ENCODE results near the gene HOXC10. TPM values are rescaled to one million over a fixed set of nuclear protein-coding genes. Genes with fewer than 3 reads are reported as not detected.

The HOXC10 gene
- total RNA-seq, 1 experiment from 2014 or later, result 6.9 TPM

DNA sequence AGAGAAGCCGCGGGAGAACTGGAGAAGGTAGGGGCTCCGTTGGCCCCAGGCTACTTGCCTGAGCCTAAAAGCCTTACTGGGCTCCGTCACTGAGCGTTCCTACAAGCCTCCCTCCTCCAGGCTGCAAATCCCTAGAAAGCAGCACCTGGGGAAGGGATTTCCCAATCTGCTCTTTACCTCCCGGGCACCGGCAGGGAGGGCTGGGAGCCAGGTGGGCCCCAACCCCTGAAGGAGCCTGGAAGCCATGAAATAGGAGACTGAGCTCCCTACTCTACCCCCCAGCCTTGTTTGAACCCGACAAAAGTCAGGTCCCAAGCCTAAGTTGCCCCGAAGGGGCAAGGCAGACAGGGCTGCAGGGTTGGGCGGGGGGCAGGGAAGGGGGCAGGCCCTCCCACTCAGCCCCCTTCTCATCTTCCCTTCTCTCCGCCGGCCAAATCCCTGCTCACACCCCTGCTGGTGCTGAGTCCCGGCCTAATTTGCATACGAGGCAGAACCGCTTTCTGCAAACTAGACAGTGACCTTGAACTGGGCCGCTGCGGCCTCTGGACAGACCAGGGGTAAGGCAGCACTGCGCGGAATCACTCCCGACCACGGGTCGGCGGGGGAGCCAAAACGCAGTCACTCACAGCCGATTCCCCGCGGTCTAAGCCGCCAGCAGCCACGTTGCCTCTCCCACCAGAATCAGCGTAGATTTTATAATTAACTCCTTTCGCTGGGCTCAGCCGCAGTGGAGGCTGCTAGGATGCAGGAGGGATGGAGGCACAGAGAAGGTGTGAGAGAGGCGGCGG is 34.0 kb upstream of the HOXC10 start:
- no peak for DNase-seq (ENCODE audit: low read depth)

- DNase-seq (ENCODE audit: low read depth), result no peak
These were observed 33.2 kb upstream of the HOXC10 start for GRCh38 chr12:53951577-53952334.

- no peak for DNase-seq (ENCODE audit: low read depth)
These were observed 32.6 kb upstream of the HOXC10 start for GRCh38 chr12:53952335-53952694.

DNA sequence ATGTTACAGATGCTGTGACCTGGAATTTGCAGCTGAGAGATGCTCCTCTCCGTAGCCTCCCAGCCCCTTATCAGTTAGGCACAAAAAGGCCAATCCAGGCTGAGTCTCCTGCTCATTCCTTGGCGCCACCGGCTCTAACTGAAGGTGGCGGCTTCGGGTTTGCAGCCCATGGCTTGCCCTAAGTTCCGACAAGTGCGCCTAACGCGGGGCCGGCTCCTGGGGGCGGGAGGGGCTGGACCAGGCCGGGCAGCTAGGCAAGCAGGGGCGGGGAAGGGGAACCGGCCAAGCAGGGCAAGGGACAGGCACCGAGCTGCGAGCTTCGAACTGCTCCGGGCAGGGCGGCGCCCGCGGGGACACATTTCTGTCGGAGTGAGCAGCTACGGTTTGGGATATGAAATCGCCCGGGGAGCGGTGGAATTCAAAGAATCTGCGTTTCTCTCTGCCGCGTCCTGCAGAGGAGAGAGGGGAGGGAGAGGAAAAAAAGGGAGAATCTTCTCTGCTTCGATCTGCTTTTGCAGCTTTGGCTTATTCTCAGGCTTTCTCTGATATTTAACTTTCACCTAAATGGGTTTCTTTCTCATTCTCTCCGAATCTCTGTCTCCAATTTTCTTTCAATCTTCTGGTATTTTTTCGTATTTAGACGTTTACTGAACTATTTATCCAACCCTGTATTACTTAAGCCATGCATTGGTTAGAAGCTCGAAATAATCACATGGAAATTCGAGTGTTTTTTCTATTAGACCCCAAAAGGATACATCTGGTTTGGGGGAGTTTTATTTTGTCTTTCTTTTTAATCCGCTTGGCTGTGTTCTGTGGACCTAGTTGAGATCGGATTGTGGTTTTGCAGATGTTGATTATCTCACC is 31.8 kb upstream of the HOXC10 start:
- DNase-seq (ENCODE audit: low read depth), result no peak

- no peak for DNase-seq (ENCODE audit: low read depth)
These were observed 30.9 kb upstream of the HOXC10 start for GRCh38 chr12:53953831-53954693.

DNA sequence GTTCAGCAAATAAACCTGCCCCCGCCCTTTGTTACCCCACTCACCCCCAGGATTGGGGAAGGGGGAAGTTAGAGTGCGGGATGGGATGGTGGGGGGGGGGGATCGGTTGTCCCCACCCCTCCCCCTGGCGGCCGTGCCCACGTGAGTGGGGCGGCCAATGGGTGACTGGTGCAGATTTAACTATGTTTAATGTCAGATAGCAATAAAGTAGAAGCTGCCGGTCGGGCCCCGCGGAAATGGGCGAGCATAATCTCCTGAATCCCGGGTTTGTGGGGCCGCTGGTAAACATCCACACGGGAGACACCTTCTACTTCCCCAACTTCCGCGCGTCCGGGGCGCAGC is 30.3 kb upstream of the HOXC10 start, which contains the start of gene HOXC12:
Gene HOXC12, plus strand, starts transcription at position 210 of the 342 bp plus-strand sequence. Its CDS starts 27 bp downstream, at position 237.
- no peak for DNase-seq (ENCODE audit: low read depth)

GRCh38 chr12:53955036-53955775 is 29.7 kb upstream of the HOXC10 start:
- DNase-seq (ENCODE audit: low read depth), result no peak

DNA sequence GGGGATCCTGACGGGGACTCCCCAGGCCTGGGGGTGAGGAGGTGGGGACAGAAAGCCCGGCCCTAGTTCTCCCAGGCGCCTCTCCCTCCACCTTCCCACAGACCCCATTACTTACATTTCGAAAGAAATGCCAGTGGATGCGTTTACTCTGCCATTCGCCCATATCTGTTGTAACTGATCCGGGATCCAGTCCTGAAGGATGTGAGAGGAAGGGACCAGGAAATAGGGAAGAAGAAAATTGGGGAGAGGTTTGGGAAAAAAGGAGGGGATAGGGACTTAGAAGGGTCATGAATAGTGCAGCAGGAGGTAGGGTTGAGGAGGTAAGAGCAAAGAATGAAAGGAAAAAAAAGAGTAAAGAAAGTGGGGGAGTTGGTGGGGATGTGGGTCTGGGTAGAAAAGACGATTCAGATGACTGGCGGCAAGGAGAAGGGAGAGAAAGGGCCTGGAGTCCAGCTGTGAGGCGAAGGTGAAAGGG is 29.1 kb upstream of the HOXC10 start:
- DNase-seq (ENCODE audit: low read depth), result no peak

DNA sequence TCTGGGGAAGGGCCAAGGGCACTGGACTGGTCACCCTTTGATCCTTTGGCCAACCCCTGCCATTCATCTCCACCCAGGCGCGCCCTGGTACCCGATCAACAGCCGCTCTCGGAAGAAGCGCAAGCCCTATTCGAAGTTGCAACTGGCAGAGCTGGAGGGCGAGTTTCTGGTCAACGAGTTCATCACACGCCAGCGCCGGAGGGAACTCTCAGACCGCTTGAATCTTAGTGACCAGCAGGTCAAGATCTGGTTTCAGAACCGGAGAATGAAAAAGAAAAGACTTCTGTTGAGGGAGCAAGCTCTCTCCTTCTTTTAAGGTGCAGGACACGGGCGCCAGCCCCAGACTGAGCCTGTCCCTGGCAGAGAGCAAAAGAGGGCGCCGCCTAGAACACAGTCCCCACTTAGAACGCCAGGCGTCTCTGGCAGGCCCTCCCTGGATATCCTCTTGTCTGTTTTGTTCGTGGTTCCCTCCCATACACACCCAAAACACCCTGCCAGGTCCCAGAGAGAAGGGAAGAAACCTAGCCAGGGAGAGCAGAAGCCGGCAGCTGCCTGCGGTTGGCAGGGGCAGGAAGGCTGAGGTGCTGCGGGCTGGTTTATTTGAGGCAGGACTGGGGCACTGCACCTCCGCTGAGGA is 28.6 kb upstream of the HOXC10 start:
- no peak for DNase-seq (ENCODE audit: low read depth)

- DNase-seq (ENCODE audit: low read depth), result no peak
These were observed 27.9 kb upstream of the HOXC10 start for GRCh38 chr12:53956914-53957536.

DNA sequence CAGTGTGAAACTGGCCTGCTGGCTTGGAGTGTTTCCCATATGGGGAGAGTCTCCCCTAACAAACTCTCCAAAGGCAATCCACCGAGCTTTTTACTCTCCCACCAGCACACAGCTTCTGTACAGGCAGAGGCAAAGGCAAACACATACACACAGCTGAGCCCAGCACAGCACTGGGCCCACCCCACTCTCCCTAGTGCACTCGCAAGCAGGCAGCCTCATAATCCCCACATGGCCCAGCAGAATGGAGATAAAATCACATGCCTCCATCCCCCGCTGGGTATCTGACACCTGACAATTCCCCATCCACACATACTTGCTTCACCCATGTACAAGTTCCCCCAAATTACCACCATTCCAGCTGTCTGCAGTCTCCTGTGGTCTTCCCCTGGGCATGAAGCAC is 26.8 kb upstream of the HOXC10 start:
- no peak for DNase-seq (ENCODE audit: low read depth)

GRCh38 chr12:53959314-53959713 is 25.6 kb upstream of the HOXC10 start:
- no peak for DNase-seq (ENCODE audit: low read depth)

DNA sequence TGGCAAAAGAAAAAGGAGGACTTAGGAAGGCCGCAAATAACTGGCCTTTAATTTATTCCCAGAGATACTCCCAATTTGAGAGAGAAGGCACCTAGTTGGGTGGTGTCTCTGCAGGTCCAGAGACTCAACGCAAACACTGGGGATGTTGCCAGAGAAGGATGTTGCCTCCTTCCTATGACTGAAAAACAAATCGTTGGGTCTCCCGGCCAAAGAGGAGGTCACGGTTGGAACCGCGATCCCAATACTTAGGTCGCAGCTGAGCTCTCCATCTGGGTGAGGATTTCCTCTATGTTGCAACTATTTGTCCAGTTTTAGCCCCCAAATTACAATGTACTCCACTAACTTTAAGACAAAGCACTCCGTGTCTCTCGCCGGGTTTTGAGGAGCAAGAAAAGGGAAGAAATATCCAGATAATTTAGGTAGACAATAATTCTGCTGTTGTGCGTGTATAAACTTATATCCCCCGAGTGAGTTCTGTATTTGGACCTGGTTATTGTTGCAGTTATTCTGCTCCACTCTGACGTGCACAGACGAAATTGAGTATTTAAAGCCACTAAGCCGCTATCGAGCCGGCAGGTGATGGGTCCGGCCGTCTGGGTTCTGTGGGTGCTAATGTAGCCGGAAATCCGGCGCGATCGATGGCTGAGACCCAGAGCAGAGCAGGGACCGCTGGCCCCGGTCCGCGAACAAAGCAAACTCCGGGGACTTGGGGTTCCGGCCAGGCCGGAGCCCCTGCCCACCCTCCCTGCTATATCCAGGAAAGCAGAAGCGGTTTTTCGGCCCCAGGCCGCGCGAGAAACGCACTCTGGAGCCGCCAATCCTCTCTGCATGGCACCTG is 24.5 kb upstream of the HOXC10 start:
- no peak for DNase-seq (ENCODE audit: low read depth)

GRCh38 chr12:53961025-53961761 is 23.8 kb upstream of the HOXC10 start:
- DNase-seq (ENCODE audit: low read depth), result peak; percentile 44

- no peak for DNase-seq (ENCODE audit: low read depth)
These were observed 21.9 kb upstream of the HOXC10 start for GRCh38 chr12:53963005-53963404.

- DNase-seq (ENCODE audit: low read depth), result no peak
These were observed 21.3 kb upstream of the HOXC10 start for GRCh38 chr12:53963434-53964314.

DNA sequence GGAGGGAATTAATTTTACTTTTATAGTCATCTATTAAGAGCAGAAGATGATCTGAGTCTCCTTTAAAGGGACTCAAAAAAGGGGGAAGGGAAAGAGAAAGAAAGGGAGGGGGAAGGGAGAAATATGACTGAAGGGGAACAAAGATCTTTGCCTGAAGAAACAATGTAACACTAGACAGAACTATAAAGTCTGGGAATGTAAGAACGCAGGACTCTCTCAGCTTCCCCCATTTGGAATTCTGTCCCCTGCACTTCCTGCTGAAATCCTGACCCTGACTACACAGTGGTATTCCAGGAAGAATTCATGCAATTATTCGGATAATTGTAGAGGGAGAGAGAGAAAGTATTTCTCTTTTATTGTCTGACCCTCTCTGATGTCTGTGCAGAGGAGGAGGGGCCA is 20.6 kb upstream of the HOXC10 start:
- DNase-seq (ENCODE audit: low read depth), result no peak

All from LHCN-M2 (cell line).